Spleen (tissue), 7 donors: ENCODE results near the gene CIAO3.

Experiments used
- CTCF ChIP-seq, 11 experiments: fragments of 200-600 bp in 7 of 11; fragments of 450-650 bp in 4 of 11; sonication (generic) in 4 of 11; IDR thresholded peaks in 8 of 11; conservative IDR thresholded peaks in 3 of 11; 1 replicate in 7 of 11; 2 replicates in 4 of 11; pipeline versions ENCODE4 v1.4.0 to v1.8.0; 2016 to 2021; ENCODE audit warnings: antibody characterized with exemption in 11 of 11, inconsistent platforms in 4 of 11, mild to moderate bottlenecking in 1 of 11
- POLR2A ChIP-seq, 3 donors: fragments of 450-650 bp; IDR thresholded peaks; one replicate each; pipeline ENCODE4 v1.5.1; 2017; ENCODE audit warnings: antibody characterized with exemption in 3 of 3, mild to moderate bottlenecking in 1 of 3
- POLR2AphosphoS5 ChIP-seq, 3 donors: sonication (generic); formaldehyde crosslinking; IDR thresholded peaks; one replicate each; pipeline ENCODE4 v1.5.1; 2017; ENCODE audit warnings: antibody characterized with exemption in 3 of 3
- donor health status: DM: no; HTN: no; CAD: no; lungs with moderate emphysema.
- donor health status: DM: no; HTN: no; CAD: no.
- donor health status: DM: no; HTN: no; CAD: no.

DNA sequence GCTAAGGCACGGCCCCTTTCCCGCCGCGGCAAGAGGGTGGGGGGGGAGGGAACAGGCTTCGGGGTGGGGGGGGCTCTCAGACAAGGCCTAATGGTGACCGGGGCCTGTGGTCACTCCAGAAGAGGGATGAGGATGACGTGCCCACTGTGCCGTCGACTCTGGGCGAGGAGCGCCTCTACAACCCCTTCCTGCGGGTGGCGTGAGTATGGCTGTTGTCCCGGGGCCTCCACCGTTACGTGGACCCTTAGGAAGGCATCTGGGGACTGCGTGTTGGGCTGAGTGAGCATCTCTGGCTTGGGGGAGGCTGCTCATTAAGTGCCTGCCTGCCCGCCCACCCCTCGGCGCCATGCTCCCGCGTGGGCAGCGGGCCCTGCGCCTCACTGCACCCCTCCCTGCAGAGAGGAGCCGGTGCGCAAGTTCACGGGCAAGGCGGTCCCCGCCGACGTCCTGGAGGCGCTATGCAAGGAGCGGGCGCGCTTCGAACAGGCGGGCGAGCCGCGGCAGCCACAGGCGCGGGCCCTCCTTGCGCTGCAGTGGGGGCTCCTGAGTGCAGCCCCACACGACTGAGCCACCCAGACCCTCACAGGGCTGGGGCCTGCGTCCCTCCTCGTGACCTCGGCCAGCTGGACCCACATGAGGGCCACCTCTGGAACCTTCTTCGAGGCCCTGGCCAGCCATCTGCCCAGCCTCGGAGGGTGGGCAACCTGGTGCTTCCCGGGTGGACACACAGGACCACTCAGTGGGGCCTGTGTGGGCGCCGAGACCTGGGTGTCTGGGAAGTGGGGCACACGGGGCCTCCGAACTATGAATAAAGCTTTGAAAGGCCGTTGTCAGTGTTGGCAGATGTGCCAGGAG is 11.7 kb downstream of the CIAO3 start:
- TF ChIP-seq CTCF (IDR thresholded peaks at IDR 0.05 in 8 of 11, conservative IDR thresholded peaks at IDR 0.05 in 3 of 11) (no peak), POLR2A (IDR thresholded peaks at IDR 0.05) (no peak), POLR2AphosphoS5 (IDR thresholded peaks at IDR 0.05) (peak in 1 of 3 donors; percentile 33)
